ENCODE results near the gene DIS3L2.

Gene DIS3L2

DNA sequence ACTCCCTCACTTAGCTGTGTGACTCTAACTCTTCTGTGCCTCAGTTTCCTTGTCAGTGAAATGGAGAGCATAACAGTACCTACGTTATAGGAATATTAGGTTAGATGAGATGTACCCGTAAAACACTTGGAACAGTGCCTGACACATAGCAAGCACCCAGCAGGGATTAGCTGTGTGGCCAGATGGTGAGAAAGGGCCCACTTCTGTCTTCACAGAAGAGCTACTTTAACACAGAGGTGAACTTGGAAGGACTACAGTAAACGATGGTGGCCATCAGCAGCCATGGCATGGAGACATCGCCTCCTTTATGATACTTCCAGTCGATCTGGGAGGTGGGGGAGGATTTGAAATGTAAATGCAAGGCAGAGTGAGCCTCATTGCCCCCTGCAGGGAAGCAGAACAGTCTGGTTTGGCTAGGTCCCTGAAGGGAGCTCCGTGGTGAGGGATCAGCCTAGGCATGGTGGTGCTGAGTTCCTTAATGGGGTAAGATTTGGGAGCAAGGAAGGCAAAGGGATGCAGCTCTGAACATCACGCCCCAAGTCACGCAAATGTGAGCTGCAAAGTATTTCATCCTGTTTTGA is 315.3 kb downstream of the DIS3L2 start:
- DNase-seq, result no peak

DNA sequence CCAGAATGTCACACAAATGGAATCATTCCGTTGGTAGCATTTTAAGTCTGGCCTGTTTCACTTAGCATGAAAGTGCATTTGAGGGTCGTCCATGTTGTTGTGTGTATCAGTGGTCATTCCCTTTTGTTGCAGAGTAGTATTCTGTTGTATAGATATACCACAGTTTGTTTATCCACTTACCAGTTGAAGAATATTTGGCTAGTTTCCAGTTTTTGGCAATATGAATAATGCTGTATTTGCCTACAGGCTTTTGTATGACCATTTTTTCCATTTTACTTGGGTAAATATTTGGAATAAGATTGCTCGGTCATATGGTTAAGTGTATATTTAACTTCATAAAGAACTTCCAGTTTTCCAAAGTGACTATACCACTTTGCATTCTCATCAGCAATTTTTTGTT is 317.0 kb downstream of the DIS3L2 start:
- DNase-seq, result no peak

- no peak for DNase-seq
Measured at GRCh38 chr2:232280341-232280740, 318.8 kb downstream of the DIS3L2 start.

GRCh38 chr2:232281858-232282507 is 320.5 kb downstream of the DIS3L2 start:
- no peak for DNase-seq

- DNase-seq, result no peak
Measured at GRCh38 chr2:232282508-232283055, 321.1 kb downstream of the DIS3L2 start.

DNA sequence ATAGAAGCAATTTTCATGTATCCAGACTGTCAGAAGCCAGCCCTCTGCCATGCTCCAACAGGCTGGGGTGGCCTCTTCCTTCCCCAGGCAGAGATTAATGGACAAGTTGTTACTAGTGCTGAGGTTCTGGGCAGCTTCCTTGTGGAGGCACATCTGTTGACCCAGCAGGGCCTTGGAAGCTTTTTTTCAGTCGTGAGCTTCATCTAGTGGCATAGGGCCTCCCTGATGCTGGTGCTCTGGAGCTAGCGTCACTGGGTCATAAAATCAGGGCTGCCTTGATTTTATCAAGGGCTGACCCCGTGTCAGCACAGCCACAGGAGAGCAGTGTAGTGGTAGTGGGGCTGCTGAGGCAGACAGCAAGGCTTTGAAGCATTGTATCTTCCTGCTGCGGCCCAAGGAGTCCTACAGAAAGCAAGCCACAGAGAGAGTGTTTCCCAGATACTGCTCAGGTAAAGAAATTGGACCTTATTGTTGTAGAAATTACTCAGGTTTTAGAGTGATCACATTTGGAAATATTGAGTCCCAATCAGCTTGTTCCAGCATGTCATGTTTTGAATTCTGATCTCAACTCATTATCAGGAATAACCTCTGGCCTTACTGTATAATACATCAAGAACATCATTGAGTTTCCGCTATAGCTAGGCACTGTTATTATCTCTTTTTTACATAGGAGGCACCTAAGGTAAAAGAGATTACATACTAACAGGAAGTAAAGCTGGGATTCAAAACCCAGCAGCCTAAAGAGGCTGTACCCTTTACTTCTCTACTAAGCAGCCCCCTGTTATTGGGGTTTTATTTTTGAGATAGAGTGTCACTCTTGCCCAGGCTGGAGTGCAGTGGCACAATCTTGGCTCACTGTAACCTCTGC is 324.7 kb downstream of the DIS3L2 start:
- DNase-seq, result no peak

- no peak for DNase-seq
Measured at GRCh38 chr2:232287316-232287715, 325.8 kb downstream of the DIS3L2 start.

DNA sequence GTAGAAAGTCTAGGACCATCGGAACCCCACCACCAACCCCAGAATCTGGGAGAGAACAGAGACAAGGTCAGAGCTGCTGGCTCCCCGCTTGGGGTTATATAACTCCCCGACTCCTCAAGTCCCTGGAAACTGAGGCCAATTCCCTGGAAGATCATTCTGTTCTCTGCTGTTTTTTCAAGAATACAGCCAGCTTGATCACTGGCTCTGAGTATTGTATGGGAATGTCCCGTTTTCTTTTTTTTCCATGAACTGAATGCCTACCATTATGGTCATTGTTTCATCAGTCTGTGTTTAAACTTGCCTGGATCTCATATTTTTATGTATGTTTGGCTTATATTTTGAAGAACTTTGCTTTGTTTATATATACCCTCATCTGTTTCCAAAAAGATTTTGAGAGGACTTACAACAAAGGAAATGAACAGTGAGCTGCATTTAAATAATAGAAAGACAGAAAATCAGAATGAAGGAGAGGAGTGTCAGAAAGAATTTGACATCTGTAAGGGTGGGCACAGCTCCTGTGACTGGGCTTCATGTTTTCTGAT is 327.0 kb downstream of the DIS3L2 start:
- no peak for DNase-seq

GRCh38 chr2:232290668-232291067 is 329.2 kb downstream of the DIS3L2 start:
- no peak for DNase-seq

DNA sequence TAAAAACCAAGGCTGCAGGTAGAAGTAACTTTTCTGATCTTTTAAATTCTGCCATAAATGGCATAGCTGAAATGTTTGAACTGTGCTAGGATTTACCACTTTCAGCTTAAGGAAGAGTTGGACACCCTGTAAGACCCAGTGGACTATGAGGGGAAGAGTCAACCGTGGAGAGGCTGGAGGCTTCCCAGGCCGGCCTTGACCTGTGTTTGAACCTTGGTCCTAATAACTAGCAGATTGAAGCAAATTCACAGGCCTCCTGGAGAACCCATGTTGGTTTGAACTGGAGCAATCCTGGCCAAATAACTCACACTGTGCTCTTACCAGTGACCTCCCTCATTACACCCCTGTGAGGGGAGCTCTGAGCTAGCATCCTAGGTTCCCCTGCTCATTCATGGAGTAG is 329.8 kb downstream of the DIS3L2 start:
- DNase-seq, result no peak

DNA sequence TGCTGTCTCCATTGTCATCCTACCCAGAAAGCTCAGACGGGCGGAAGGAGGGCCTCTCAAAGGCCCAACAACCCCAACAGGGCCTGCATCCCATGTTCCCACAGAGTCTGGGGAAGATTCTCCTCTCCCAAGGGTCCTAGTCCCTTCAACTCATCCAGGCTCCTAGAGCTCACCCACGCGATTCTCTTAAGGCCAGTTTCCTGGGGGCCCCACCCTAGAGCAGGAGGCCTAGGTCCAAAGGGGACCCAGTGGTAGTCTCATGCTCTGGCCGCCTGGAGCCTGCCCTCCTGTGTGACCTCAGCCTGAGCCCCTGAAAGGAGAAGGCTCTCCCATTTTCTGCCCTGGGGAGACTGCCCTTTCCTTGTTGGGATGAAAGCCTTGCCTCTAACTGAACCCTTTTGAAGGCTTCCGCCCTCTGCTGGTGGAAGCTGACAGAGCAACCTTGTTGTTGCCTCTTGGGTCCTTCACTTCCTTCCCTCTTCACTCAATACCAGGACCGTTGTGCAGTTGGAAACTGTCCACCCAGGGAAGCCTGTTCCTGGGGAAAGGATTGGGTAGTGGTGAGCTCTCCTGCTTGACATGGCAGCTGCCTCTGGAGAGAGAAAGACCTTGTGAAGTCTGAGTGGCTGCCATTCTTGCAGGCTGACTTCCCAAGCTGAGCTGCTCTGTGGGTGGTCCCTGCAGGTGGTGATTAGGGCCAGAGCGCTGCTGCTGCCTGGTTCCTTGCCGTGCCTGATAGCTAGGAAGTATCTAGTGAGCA is 331.1 kb downstream of the DIS3L2 start:
- peak; percentile 58 for DNase-seq

GRCh38 chr2:232293191-232293590 is 331.7 kb downstream of the DIS3L2 start:
- DNase-seq, result no peak

DNA sequence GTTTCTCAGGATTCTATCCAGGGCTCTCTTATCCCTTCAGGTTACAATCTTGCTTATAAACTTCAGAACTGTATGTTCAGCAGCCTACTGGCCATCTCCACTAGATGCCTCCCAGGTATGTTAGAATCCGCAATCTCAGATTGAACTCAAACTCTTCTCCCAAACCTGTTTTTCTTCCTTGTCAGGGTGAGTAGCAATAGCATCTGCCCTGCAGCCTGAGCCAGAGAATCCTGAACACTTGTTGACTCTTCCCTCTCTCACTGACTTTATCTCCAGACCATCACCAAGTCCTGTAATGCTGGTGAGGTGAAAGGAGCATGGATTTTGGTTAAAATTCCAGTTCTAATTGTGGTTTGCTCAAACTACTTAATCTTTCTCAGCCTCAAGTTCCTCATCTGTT is 334.5 kb downstream of the DIS3L2 start:
- no peak for DNase-seq

DNA sequence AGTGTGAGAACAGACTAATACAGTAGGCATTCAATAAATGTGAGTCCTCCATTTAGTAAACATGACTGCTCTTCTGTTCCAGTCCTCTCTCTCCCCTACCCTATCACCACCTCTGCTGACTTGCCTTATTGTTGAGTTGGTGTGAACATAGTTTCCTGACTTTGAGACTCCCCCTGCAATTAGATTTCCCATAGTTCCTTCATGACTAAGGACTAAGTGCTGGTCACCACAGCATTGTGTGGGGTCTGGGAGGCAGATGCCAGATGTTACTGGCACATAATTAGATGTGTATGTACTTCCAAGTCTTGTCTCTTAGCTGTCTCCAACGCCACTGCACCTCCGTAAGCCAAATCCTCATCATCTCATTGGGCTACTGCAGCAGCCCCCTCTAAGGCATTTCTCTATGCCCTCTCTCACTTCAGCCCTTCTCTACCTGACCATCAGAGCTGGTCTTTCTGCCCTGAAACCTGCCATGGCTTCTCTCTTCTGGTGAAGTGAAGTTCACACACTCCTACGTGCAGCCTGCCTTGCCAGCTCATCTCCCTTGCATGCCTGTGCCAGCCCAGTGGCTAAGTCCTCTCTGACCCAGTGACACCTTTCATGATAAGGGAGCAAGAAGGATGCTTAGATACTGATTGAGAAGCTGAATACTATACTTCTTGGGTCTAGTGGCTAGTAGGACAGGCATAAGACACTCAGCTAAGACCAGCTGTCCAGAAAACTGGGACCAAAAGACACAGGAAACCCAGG is 335.4 kb downstream of the DIS3L2 start:
- no peak for DNase-seq

GRCh38 chr2:232299084-232299483 is 337.6 kb downstream of the DIS3L2 start:
- no peak for DNase-seq

GRCh38 chr2:232299927-232300674 is 338.6 kb downstream of the DIS3L2 start:
- DNase-seq, result no peak

DNA sequence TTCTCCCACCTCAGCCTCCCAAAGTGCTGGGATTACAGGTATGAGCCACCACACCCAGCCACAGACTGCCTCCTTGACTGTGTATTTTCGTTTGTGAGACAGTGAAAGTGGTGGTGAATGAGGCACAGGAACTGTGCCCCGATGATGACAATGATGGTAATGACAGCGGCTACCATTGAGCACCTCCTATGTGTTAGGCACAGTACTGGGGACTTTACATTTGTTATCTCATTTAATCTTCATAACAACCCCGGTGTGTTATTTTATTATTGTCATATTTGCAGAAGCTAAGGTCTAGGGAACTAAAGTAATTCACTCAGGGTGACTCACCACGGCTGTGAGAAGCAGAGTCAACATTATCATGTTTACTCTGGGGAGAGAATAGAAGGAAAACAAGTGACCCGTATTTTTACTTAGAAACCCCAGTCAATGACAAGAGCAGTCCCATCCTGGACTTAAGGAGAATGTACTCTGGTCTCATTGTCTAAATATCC is 339.4 kb downstream of the DIS3L2 start:
- no peak for DNase-seq

GRCh38 chr2:232304236-232304635 is 342.7 kb downstream of the DIS3L2 start:
- DNase-seq, result no peak

- DNase-seq, result no peak
Measured at GRCh38 chr2:232306741-232307305, 345.3 kb downstream of the DIS3L2 start.

DNA sequence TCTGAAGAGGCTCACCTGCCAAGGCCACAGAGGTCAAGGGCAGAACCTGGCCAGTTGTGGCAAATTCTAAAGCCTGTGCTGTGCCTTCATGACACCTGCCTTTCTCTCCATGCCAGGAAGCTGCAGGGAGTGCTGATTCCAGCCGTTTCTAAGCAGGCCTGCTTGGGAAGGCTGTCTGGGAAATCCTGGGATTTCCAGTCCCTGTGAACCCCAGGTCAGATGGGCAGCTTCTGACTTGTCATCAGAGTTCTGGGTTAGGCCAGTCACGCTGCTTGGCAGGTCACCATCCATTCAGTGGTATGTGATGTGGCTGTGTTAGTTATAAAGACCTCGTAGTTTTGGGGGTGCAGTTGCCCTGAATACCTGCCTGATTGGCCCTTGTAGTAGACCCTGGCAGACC is 346.3 kb downstream of the DIS3L2 start:
- DNase-seq, result no peak

- DNase-seq, result no peak
Measured at GRCh38 chr2:232308986-232309385, 347.5 kb downstream of the DIS3L2 start.

All from activated CD4-positive, alpha-beta T cell treated with anti-CD3 and anti-CD28 coated beads, Interleukin-2, amount 50 U/mL, for 16 hours (primary cell).